Endothelial cell of umbilical vein (primary cell): ENCODE data around the gene PPM1H. TPM values are rescaled to one million over a fixed set of nuclear protein-coding genes. Genes with fewer than 3 reads are reported as not detected.
A peak's percentile ranks its signal among the peaks of the same experiment; 100 is the strongest.

Experiments used
- BruUV-seq: library from RNA; stranded (reverse); fragments of 400-500 nt; replicated peaks from 2 replicates; lab custom pipeline; 2021; lab: Mats Ljungman, UMichigan
- CTCF ChIA-PET: fragments of 300-600, 350-600 bp; sonication (Branson Sonifier 250); formaldehyde crosslinking; loops from one replicate; lab custom pipeline; 2021; ENCODE audit warnings: antibody characterized with exemption, inconsistent platforms; lab: Charles Lee
- POLR2A ChIA-PET: fragments of 300-600, 350-600 bp; sonication (Branson Sonifier 250); formaldehyde crosslinking; loops from one replicate; lab custom pipeline; 2021; ENCODE audit warnings: antibody characterized with exemption, inconsistent platforms; lab: Charles Lee
- DNase-seq: peaks from one replicate; pipeline ENCODE4 v3.0.0-alpha.2; 2011; ENCODE audit warnings: low read depth, low spot score
- FAIRE-seq: peaks from 2 replicates; lab custom pipeline; 2011; peaks lifted over from hg19 to GRCh38; lab: Jason Lieb, UNC
- H2AFZ ChIP-seq: 2 replicates; pipeline ENCODE4 v1.6.0; 2012; ENCODE audit warnings: low read depth, low read length, control low read depth, inconsistent platforms
- H3K27ac ChIP-seq: 2 replicates; pipeline ENCODE4 v1.5.1; 2011; ENCODE audit warnings: low read depth, mild to moderate bottlenecking, control low read depth, low read length, moderate library complexity; ENCODE audit not compliant: insufficient read depth
- H3K27me3 ChIP-seq, 2 experiments: 2 replicates each; pipeline versions ENCODE4 v1.6.0 to v1.6.1; 2011; ENCODE audit warnings: low read length in 2 of 2, mixed read lengths in 1 of 2; ENCODE audit not compliant: control insufficient read depth in 2 of 2, insufficient read depth in 2 of 2
- H3K36me3 ChIP-seq, 2 experiments: 2 replicates in 1 of 2; 3 replicates in 1 of 2; pipeline ENCODE4 v1.5.1; 2011; ENCODE audit warnings: low read length in 2 of 2, mild to moderate bottlenecking in 1 of 2, moderate library complexity in 1 of 2; ENCODE audit not compliant: control insufficient read depth in 2 of 2, insufficient read depth in 2 of 2; ENCODE audit errors: extremely low read depth in 1 of 2
- H3K4me1 ChIP-seq: 3 replicates; pipeline ENCODE4 v1.5.1; 2011; ENCODE audit warnings: mild to moderate bottlenecking, low read length; ENCODE audit not compliant: control insufficient read depth, insufficient read depth; ENCODE audit errors: extremely low read depth
- H3K4me2 ChIP-seq: 2 replicates; pipeline ENCODE4 v1.6.1; 2011; ENCODE audit warnings: low read length, control low read depth, mixed read lengths; ENCODE audit not compliant: insufficient read depth
- H3K4me3 ChIP-seq, 3 experiments: fragments of 200-600 bp in 1 of 3; sonication (generic), shearing (Covaris generic) in 1 of 3; replicated peaks in 1 of 3; 2 replicates each; pipeline ENCODE4 v1.5.1; 2011 to 2016; ENCODE audit warnings: control low read depth in 3 of 3, low read length in 3 of 3, mild to moderate bottlenecking in 2 of 3, inconsistent platforms in 1 of 3, low read depth in 1 of 3, moderate library complexity in 1 of 3; ENCODE audit not compliant: insufficient read depth in 1 of 3
- H3K79me2 ChIP-seq: 2 replicates; pipeline ENCODE4 v1.6.0; 2012; ENCODE audit warnings: low read length, inconsistent platforms; ENCODE audit not compliant: control insufficient read depth, insufficient read depth
- H3K9ac ChIP-seq: replicated peaks from 2 replicates; pipeline ENCODE3; 2011; ENCODE audit warnings: low read length, control low read depth; ENCODE audit not compliant: insufficient read depth; ENCODE audit errors: extremely low read depth
- H3K9me1 ChIP-seq: replicated peaks from 3 replicates; pipeline ENCODE4 v1.6.0; 2011; ENCODE audit warnings: mild to moderate bottlenecking, low read length; ENCODE audit not compliant: control insufficient read depth, insufficient read depth; ENCODE audit errors: extremely low read depth
- H3K9me3 ChIP-seq: replicated peaks from 2 replicates; pipeline ENCODE4 v1.5.1; 2012; ENCODE audit warnings: low read length, inconsistent platforms; ENCODE audit not compliant: control insufficient read depth, insufficient read depth
- H4K20me1 ChIP-seq: replicated peaks from 2 replicates; pipeline ENCODE3; 2011; ENCODE audit warnings: mild to moderate bottlenecking, low read length; ENCODE audit not compliant: control insufficient read depth, insufficient read depth; ENCODE audit errors: extremely low read depth
- EZH2 ChIP-seq: IDR thresholded peaks from 2 replicates; pipeline ENCODE4 v1.6.1; 2012; ENCODE audit warnings: borderline replicate concordance, low read depth, mild to moderate bottlenecking, moderate library complexity, low read length, inconsistent platforms; ENCODE audit not compliant: severe bottlenecking
- FOS ChIP-seq: IDR thresholded peaks from 2 replicates; pipeline ENCODE4 v1.6.1; 2011; ENCODE audit warnings: mild to moderate bottlenecking, low read length, moderate library complexity, borderline replicate concordance; ENCODE audit not compliant: insufficient read depth
- GATA2 ChIP-seq: IDR thresholded peaks from 2 replicates; pipeline ENCODE4 v1.7.0; 2011; ENCODE audit warnings: low read depth, mild to moderate bottlenecking, moderate library complexity, mixed read lengths, low read length; ENCODE audit not compliant: insufficient read length, insufficient read depth
- JUN ChIP-seq: IDR thresholded peaks from 2 replicates; pipeline ENCODE4 v1.6.1; 2011; ENCODE audit warnings: borderline replicate concordance, low read depth; ENCODE audit not compliant: insufficient read length, insufficient read depth
- MYC ChIP-seq: IDR thresholded peaks from one replicate; pipeline ENCODE4 v1.6.1; 2011; ENCODE audit warnings: mild to moderate bottlenecking, low read depth, low read length
- POLR2A ChIP-seq: IDR thresholded peaks from 2 replicates; pipeline ENCODE4 v1.6.1; 2012; ENCODE audit warnings: low read depth, mild to moderate bottlenecking, control low read depth, low read length
- POLR2AphosphoS5 ChIP-seq: IDR thresholded peaks from 2 replicates; pipeline ENCODE4 v1.6.1; 2012; ENCODE audit warnings: low read depth, mild to moderate bottlenecking, control low read depth, low read length, moderate library complexity; ENCODE audit not compliant: insufficient read depth
- dilution Hi-C: fragments of 300-500 bp; cut with MboI; formaldehyde crosslinking; loops from one replicate; pipeline ENCODE4 v1.15.0; 2019; ENCODE audit warnings: low sequenced_read_pairs; ENCODE audit not compliant: extremely low pct_ligation_motif_present
- intact Hi-C: fragments of 100-400 bp; cut with micrococcal nuclease; formaldehyde crosslinking; loops from one replicate; pipeline ENCODE4 v1.10.0; 2022
- polyA plus RNA-seq, 4 experiments: library from polyadenylated mRNA; depleted of rRNA in 3 of 4; stranded (reverse) in 3 of 4; unstranded in 1 of 4; fragments of >200 nt; gene quantifications; 2 replicates each; pipeline versions ENCODE4 v1.2.1 to v1.2.3, GENCODE V29; 2011 to 2012; ENCODE audit warnings: missing spikeins in 1 of 4
- total RNA-seq: library from RNA; stranded (reverse); gene quantifications from 2 replicates; pipeline ENCODE4 v1.2.3, GENCODE V29; 2021
- TF ChIP-seq, protein P1 (sequence below): IDR thresholded peaks from 2 replicates; pipeline ENCODE4 v1.6.1; 2011; ENCODE audit not compliant: insufficient read depth, insufficient read length
- TF ChIP-seq, protein P2 (sequence below), 2 donors: IDR thresholded peaks; 1 replicate in 1 of 2; 2 replicates in 1 of 2; pipeline ENCODE4 v1.5.1; 2011; ENCODE audit warnings: low read length in 2 of 2, mild to moderate bottlenecking in 2 of 2, moderate library complexity in 2 of 2, control low read depth in 1 of 2, inconsistent platforms in 1 of 2, low read depth in 1 of 2; ENCODE audit not compliant: insufficient read depth in 1 of 2; ENCODE audit errors: extremely low read depth in 1 of 2

PPM1H gene
- total and polyA plus RNA-seq, 2 donors (not counting 3 experiments of a cell fraction or from before 2014, with no cell fraction given) = 1.0 to 7.2 TPM

DNA sequence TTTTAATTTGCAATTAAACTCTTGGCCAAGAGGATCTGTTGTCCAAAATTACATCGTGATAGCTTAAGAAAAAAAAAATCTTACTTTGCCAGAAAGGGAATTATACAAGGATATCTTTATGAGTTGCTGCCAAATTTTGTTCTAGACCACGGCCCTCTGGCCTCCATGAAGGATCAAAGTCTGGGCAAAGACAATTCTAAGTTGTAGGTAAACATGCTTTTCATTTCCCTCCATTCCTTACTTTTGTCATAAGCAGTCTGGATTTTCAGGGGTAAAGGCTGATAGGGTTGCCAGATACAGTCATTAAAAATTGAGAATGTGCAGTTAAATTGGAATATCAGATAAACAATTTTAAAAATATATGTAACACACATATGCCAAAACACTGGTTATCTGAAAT lies 333.2 kb downstream of the PPM1H start:
- Histone ChIP-seq H3K79me2 (peaks cover 42% of the 10 kb centered on the region), H3K9me3 (no peaks in the 10 kb centered on the region), H3K4me1 (peaks cover 22% of the 10 kb centered on the region), H3K27me3 (no peaks in the 10 kb centered on the region), H3K9me1 (no peaks in the 10 kb centered on the region), H4K20me1 (no peaks in the 10 kb centered on the region), H3K4me3 (peak overlapping the region in 2 of 3 experiments; percentile 92 to 99), H3K4me2 (peak overlapping the region; percentile 69), H3K27ac (peak overlapping the region; percentile 97), H3K36me3 (no peaks in the 10 kb centered on the region), H2AFZ (no peak overlapping the region), H3K9ac (peak overlapping the region; percentile 99)
- dilution Hi-C loops = loop anchor here (25.0 kb wide), 1 partner anchor 186 kb away; no protein-coding TSS in a partner anchor
- TF ChIP-seq GATA2 (no peak), POLR2A (no peak), JUN (no peak), POLR2AphosphoS5 (no peak), MYC (no peak), FOS (no peak), EZH2 (no peak)
- TF ChIP-seq, protein P1, sequence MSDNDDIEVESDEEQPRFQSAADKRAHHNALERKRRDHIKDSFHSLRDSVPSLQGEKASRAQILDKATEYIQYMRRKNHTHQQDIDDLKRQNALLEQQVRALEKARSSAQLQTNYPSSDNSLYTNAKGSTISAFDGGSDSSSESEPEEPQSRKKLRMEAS = no peak
- TF ChIP-seq, protein P2, sequence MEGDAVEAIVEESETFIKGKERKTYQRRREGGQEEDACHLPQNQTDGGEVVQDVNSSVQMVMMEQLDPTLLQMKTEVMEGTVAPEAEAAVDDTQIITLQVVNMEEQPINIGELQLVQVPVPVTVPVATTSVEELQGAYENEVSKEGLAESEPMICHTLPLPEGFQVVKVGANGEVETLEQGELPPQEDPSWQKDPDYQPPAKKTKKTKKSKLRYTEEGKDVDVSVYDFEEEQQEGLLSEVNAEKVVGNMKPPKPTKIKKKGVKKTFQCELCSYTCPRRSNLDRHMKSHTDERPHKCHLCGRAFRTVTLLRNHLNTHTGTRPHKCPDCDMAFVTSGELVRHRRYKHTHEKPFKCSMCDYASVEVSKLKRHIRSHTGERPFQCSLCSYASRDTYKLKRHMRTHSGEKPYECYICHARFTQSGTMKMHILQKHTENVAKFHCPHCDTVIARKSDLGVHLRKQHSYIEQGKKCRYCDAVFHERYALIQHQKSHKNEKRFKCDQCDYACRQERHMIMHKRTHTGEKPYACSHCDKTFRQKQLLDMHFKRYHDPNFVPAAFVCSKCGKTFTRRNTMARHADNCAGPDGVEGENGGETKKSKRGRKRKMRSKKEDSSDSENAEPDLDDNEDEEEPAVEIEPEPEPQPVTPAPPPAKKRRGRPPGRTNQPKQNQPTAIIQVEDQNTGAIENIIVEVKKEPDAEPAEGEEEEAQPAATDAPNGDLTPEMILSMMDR (IDR thresholded peaks at IDR 0.05; ENCODE audit: extremely low read depth in 1 of 2, insufficient read depth in 1 of 2, low read depth in 1 of 2, low read length in 2 of 2) = no peak
- POLR2A ChIA-PET = no interaction called here
- FAIRE-seq (no peak), DNase-seq (no peak)
- no TSS peak for BruUV-seq
- CTCF ChIA-PET = interaction anchor here (1.3 to 3.3 kb wide), 4 partner anchors 9 to 185 kb away, joined by 4 to 44 read pairs (median 22); no protein-coding TSS in a partner anchor
- intact Hi-C loops = loop anchor here (1.0 to 10.0 kb wide), 5 partner anchors 134 to 463 kb away; partner anchors contain the start of genes MON2 and USP15
